Muscle of arm (tissue), 14 donors: Measurements from ENCODE around the gene MED19. TPM values are rescaled to one million over a fixed set of nuclear protein-coding genes. Genes with fewer than 3 reads are reported as not detected.
"Not testable (repeated sequence)": the region's sequence is repeated elsewhere in the genome, so short reads cannot be mapped to it uniquely, and the experiment has no call there.

ENCODE experiments used
- DNase-seq: peaks from one replicate; pipeline ENCODE4 v3.0.0-alpha.2; 2013
- long read RNA-seq, 11 donors: transcript quantifications; one replicate each; lab custom pipeline, GENCODE V29; 2026
- polyA plus RNA-seq, 12 donors: library from polyadenylated mRNA; unstranded; fragments of 120-200 nt; gene quantifications; one replicate each; pipeline ENCODE4 v1.2.1, GENCODE V29; 2013; ENCODE audit not compliant: insufficient read length in 12 of 12

The MED19 gene, protein sequence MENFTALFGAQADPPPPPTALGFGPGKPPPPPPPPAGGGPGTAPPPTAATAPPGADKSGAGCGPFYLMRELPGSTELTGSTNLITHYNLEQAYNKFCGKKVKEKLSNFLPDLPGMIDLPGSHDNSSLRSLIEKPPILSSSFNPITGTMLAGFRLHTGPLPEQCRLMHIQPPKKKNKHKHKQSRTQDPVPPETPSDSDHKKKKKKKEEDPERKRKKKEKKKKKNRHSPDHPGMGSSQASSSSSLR
- polyA plus RNA-seq, result 10 to 100 TPM in 11 of 12 donors, not detected in 1; 10.5 to 22.6 (median 12.8) TPM
- long read RNA-seq, donor 1, transcript MED19-202 (5 exons, 1,203 nt), result major isoform, 14 of 77 reads
- long read RNA-seq, donor 1, partial matches to known transcripts, result 48 of 77 reads
- long read RNA-seq, donor 1, other reads (novel, unspliced or antisense), result 11 of 77 reads
- long read RNA-seq, donor 2, transcript MED19-202 (5 exons, 1,203 nt), result major isoform, 9 of 18 reads
- long read RNA-seq, donor 2, partial matches to known transcripts, result 5 of 18 reads
- long read RNA-seq, donor 2, other reads (novel, unspliced or antisense), result 0 of 18 reads
- long read RNA-seq, donor 3, partial matches to known transcripts, result 167 of 177 reads
- long read RNA-seq, donor 3, other reads (novel, unspliced or antisense), result 5 of 177 reads
- long read RNA-seq, donor 4, partial matches to known transcripts, result 0 of 2 reads
- long read RNA-seq, donor 4, other reads (novel, unspliced or antisense), result 0 of 2 reads
- long read RNA-seq, donor 5, result 0 reads
- long read RNA-seq, donor 6, result 0 reads
- long read RNA-seq, donor 7, transcript MED19-202 (5 exons, 1,203 nt), result major isoform, 5 of 6 reads
- long read RNA-seq, donor 7, partial matches to known transcripts, result 0 of 6 reads
- long read RNA-seq, donor 7, other reads (novel, unspliced or antisense), result 0 of 6 reads
- long read RNA-seq, donor 8, transcript MED19-202 (5 exons, 1,203 nt), result major isoform, 12 of 21 reads
- long read RNA-seq, donor 8, partial matches to known transcripts, result 6 of 21 reads
- long read RNA-seq, donor 8, other reads (novel, unspliced or antisense), result 0 of 21 reads
- long read RNA-seq, donor 9, partial matches to known transcripts, result 0 of 6 reads
- long read RNA-seq, donor 9, other reads (novel, unspliced or antisense), result 0 of 6 reads
- long read RNA-seq, donor 10, transcript MED19-202 (5 exons, 1,203 nt), result major isoform, 9 of 10 reads
- long read RNA-seq, donor 10, partial matches to known transcripts, result 0 of 10 reads
- long read RNA-seq, donor 10, other reads (novel, unspliced or antisense), result 0 of 10 reads
- long read RNA-seq, donor 11, transcript MED19-202 (5 exons, 1,203 nt), result major isoform, 6 of 25 reads
- long read RNA-seq, donor 11, partial matches to known transcripts, result 17 of 25 reads
- long read RNA-seq, donor 11, other reads (novel, unspliced or antisense), result 0 of 25 reads

DNA sequence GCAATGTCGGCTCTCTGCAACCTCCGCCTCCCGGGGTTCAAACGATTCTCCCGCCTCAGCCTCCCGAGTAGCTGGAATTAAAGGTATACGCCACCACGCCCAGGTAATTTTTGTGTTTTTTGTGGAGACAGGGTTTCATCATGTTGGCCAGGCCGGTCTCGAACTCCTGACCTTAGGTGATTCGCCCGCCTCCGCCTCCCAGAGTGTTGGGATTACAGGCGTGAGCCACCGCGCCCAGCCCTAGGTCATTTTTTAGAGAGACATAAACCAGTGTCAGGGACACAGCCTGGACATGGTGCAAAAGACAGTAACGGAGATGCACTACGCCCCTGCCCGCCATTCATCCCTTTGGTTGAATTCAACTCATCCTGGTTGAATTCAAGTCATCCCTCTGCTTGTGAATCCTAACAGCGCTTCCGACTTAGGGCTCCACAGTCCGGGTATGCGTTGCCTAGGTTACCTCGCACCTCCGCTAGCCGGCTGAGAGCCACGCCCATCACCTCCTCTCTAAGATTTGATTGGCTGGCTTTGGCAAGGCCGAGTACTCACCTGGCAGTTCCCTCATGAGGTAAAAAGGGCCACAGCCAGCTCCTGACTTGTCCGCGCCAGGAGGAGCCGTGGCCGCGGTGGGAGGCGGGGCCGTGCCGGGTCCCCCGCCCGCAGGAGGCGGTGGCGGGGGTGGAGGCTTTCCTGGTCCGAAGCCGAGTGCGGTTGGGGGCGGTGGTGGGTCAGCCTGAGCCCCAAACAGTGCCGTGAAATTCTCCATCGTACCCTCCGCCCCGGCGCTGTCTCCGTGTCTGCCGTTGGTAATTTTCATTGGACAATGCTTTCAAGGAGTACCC is at the start of gene MED19:
Gene MED19 (minus strand): TSS at position 802 of the 842 bp plus-strand sequence. CDS start 36 bp downstream, at position 766.
- DNase-seq, result no peak

DNA sequence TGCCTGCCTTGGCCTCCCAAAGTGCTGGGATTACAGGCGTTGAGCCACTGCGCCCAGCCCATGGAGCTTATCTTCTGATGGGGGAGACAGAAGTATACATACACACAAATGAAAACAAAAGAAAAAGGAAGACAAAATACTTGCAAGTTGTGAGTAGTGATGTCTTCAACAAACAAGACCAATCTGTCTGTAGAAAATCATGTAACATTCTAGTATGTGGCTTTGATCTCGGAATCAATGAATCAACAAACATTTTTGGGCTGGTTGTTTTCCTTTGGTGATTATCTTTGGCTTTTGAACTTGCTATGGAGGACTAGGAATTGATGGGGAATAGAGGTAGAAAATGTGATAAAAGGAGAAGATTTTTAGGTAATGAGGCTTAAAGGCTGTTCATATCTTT is 46.2 kb upstream of the MED19 start:
- DNase-seq, result no peak

- no peak for DNase-seq
Measured at GRCh38 chr11:57752954-57753353, 40.9 kb upstream of the MED19 start.

DNA sequence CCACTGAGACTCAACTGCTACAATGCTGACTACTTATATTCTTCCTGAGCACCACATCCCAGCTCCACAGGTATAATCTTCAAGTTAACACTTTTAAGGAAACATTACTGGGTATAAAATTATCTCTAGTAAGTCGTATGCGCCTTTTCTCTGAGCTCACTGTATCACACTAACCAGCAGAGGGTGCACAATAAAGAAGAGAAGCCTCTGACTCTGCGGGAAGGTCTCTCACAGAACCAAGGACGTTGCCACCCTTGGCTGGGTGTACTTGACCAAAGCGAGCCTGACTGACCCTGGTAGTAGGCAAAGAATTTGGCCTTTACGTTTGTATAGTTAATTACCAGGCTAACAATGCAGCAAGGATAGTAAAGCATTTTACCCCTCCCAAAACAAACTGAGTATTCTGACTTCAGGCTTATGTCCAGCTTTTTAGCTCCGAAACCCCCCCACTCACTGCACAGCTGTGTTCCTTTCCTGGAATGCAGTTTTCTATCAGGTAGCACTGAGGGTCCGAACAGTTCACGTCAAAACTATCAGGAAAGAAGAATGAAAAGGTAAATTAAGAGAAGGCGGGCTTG is 39.8 kb upstream of the MED19 start, which contains the start of gene BTBD18:
Gene BTBD18 (minus strand): TSS at position 144 of the 578 bp plus-strand sequence. CDS start 631 bp downstream, outside the sequence.
- no peak for DNase-seq

DNA sequence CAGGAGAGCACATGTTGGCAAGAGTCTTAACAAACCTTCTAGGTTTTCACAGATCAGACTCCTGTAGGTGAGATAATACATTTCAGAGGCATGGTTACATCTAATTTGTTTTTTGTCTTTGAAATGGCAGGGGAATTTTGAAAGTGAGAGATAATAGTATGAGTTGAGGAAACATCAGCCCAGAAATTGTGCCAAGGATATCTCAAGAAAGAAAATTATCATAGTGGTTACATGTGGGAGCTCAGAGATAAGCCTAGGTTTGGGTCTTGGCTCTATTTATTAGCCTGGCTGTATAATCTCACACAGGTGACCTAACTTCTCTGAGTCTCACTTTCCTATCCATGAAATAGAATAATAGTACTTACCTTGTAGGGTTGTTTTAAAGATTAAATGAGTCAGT is 39.2 kb upstream of the MED19 start:
- DNase-seq, result no peak

DNA sequence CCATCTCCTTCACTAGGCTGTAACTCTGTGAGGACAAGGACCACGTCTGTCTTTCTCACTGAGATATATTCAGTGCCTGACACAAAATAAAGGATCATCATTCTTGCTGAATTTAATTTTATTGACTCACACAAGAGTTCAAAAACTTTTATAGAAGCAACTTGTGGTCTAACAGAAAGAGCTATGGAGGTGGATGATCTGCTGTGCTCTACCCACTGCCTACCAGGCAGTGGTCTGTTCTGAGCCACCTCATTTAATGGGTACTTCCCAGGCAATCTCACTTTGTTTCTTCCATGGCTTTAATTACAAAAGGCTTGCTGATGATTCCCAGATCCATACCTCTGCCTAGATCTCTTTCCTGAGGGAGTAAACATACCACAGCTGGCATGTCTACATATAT is 34.9 kb upstream of the MED19 start:
- no peak for DNase-seq

GRCh38 chr11:57745206-57745605 is 33.2 kb upstream of the MED19 start:
- DNase-seq, result no peak

- DNase-seq, result no peak
Measured at GRCh38 chr11:57744357-57744756, 32.3 kb upstream of the MED19 start.

DNA sequence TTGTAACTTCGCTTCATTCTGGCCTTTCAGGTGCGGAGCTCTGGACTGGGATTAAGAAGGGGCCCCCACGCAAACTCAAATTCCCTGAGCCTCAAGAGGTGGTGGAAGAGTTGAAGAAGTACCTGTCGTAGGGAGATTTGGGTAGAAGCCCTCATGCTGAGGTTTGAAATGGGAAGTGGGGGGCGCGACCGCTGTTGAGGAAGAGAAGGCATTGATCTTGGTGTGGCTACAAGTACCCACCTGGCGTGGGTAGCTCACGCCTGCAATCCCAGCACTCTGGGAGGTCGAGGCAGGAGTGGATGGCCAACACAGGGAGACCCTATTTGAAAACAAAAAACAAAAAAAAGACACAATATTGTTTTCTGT is 30.1 kb upstream of the MED19 start:
- no peak for DNase-seq

DNA sequence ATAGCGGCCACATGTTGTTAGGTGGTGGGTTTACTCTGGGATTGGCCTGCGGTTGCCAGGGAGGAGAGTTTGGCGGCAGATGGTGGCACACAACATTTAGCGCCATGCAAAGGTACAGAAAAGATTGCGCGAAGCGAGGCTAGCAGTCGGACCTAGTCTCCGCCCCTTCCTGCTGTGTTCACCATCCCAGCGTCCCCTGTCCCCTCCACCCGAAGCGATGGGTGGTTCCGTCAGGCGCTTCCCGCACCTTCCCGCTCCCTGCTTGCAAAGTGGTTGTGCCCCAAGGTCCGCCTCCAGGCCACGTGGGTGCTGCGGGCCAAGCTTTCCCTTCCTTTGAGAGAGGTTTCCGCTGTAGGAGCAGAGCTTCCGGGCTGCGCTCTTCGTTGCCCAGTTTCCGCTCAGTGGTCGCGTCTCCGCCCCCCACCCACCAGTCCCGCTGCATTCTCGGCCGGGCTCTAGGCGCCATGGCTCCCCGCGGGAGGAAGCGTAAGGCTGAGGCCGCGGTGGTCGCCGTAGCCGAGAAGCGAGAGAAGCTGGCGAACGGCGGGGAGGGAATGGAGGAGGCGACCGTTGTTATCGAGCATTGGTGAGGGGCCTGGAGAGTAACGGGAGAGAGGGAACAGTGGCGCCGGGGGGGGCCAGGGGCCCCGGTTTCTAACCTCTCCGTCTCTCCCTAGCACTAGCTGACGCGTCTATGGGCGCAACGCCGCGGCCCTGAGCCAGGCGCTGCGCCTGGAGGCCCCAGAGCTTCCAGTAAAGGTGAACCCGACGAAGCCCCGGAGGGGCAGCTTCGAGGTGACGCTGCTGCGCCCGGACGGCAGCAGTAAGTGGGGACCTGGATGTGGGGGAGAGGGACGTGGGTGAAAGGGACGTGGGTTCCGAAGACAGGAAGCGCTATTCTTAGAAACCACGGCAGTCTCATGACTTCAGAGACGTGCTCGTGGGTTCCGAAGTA is 29.4 kb upstream of the MED19 start, which contains the start of gene SELENOH:
Gene SELENOH (plus strand): TSS at position 360 of the 955 bp plus-strand sequence. CDS start 105 bp downstream, at position 465.
- peak; percentile 96 for DNase-seq

GRCh38 chr11:57735619-57736298 is 23.7 kb upstream of the MED19 start:
- DNase-seq, result no peak

DNA sequence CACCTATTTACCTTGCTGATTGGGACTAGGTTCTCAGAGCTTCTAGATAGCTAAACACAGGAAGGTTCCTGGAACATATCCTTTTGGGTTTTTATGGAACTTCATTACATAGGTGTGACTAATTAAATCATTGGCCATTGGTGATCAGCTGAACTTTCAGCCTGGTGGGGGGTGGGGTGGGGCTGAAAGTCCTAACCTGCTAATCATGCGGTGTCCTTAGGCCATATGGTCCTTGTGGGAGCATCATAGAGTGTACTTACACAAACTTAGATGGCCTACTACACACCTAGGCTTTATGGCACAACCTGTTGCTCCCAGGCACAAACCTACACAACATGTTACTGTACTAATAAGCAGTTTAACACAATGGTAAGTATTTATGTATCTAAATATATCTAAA is 20.6 kb upstream of the MED19 start:
- DNase-seq, result no peak

DNA sequence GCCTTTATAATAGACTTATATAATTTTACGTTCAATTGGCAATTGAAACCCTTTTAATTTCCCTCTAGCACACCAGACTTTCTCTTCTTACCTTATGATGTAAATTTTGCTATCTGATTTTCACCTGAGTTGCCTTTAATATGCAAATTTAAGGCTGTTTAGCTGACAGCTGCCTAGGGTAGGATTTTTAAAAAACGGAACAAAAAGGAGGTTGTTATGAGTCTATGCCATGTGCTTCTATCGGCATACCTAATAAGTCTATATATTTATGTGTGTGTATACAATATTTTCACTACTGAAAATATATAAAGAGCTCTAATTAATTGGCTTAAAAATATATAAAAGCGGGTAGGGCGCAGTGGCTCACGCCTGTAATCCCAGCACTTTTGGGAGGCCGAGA is 17.5 kb upstream of the MED19 start:
- no peak for DNase-seq

DNA sequence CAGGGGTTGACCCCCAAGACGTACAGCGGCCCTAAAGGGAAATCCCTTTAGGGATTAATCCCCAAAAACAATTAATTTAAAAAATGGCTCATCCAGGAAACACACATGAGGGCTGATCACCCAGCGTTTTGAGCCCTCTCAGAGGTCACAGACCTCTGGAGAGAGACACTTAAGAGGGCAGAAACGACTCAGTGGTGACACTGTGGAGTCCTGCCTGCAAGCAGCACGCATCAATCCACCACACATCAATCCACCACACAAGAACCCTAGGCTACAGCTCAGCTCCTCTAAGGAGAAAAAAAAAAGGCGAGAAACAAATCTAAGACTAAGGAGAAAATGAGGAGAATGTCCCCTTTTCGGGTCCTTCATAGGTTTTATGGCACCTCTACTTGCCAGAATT is 16.8 kb upstream of the MED19 start:
- no peak for DNase-seq

DNA sequence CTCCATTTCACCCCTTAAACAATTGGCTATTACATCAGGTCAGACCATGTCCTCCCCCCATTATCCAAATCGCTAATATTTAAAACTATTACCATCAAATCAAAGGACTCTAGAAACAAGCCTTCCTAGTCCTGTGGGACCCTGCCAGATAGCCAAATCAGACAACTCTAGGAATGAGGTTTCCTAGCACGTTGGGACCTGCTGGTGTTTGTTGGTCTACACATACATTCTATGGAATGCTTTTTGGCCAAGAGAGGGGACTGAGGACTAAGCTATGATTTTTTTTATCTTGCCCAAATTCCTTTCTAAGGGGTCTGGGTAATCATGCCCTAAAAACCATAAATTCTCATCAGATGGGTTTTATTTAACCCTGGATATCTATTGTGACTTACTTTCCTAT is 15.2 kb upstream of the MED19 start:
- no peak for DNase-seq

GRCh38 chr11:57716726-57717125 is 4.7 kb upstream of the MED19 start:
- DNase-seq, result not testable (repeated sequence)

DNA sequence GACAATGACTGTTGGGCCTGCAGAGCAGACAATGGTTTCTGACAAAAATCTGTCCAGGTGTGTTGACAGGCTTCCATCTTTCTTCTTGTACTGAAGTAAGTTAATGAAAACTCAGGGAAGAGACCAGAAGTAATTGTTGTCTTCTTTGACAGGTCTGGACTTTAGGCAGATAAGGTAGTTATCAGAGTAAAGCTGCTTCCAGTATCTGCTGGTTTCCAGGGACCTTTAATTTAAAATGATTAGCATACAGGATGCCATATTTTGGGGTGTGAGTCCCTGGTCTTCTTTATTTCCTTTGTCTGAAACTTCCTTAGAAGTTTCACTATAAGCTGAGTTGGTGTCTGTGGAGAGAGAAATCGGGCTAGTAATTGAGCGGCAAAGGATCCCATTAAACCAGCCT is 1.8 kb upstream of the MED19 start:
- DNase-seq, result no peak
